Measurements from ENCODE around the gene GIPC2.
"Not testable (repeated sequence)": the region's sequence is repeated elsewhere in the genome, so short reads cannot be mapped to it uniquely, and the experiment has no call there.

The GIPC2 gene

DNA sequence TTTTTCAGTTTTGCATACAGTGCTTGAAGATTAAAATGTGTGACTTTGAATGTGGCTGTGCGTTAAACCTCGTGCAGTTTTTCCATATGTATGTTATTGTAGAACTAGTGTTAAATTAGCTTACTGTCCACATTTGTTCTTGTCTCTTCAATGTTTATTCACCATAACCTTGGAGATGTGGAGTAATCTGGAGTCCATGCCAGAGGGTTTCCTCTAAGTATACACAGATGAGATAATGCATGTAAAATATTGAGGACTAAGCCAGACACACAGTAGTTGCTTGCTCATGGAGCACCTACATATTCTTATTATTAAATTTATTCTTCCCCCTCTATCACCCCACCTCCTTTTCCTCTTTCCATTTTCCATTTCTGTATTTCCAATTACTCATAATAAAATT is 7.7 kb upstream of the GIPC2 start:
- DNase-seq, result no peak

DNA sequence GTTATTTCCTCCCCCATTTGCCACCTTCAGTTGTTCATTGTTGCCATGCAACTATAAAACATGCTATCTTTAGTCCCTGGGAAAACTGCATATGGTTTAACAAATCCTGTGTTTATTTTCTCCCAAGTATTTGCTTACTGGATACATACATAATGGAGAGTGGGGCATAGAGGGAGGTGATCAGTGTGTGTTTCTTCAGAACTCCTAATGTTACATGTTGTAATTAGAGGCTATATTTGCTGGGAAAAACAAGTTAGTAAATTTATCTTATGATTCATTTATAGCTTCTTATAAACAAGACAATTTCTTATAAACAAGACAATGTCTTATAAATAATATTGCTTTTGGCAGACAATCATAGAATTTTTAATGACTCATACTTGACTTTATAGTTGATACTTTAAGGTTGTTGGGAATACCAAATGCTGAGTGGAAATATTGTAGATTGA is 7.3 kb upstream of the GIPC2 start:
- no peak for DNase-seq

GRCh38 chr1:78040484-78041089 is 5.2 kb upstream of the GIPC2 start:
- no peak for DNase-seq

DNA sequence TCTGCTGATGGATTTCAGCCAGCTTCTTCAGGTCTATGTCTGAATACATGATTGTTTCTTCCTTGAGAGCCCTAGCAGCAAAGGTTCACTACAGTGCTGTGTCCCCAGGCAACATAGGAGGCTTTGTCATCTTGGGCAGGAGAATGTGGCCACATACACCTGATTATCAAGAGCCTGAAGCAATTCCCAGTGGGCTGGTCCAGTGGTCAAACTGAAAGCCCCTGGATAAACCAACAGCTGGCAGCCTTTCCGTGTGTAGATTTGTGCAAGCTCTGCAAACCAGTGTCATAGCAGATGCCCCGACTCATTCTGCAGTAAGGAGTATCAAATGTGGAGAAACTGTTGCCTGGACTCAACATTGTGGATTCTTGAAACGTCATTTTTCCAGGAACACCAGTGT is 2.3 kb upstream of the GIPC2 start:
- no peak for DNase-seq

- no peak for DNase-seq
Measured at GRCh38 chr1:78044796-78045562, 787 bp upstream of the GIPC2 start.

DNA sequence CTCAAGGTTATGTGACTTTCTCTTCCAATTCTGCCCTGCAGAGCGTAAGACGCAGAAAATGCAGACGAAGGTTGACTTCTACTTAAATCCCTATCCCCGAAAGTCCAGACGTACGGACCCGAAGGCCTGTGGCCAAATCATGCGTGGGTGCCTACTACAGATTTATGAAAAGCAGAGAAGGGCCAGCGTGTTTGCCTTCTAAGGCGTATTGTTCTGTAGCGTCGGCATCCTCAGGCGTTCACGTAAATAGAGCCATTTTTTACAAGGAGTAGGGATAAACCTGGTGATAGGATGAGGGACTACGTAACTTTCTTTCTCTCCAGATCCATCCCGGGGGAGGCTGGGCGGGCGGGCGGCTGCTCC is 222 bp upstream of the GIPC2 start:
- DNase-seq, result no peak

DNA sequence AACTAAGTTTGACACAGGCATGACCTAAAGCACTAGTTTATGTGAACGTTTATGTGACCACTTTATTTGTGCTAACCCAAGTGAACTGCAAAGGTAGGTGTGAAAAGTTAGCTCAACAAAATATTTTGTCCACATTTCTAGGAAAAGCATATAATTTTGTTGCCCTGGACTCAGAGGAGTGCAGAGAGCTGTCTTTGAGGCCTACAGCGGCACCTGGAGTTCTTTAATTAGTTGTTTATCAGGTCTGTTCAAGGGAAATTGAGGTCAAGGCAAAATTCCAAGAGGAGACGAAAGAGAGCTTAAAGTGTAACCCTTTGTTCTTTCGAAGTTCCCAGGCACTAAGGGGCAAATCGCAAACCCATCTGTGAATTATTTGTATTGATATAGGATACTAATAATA is 1.3 kb downstream of the GIPC2 start:
- no peak for DNase-seq

DNA sequence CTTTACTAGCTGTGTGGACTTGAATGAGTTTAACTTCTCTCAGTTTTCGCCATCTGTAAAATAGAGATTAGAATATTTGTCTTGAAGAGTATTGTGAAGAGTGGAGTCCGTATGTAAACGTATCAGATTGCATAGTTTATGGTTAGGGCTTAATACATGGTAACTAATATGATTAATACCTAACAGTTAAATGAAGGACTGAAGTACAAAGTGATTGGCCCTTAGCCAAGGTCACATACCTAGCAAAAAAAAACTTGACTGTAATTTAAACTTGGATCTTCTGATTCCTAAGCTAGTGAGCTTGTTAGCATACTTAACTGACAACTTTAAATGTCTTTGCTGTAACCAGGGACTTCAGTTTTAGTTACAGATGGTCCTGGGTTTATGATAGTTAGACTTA is 1.9 kb downstream of the GIPC2 start:
- DNase-seq, result no peak

GRCh38 chr1:78048446-78048845 is 2.7 kb downstream of the GIPC2 start:
- DNase-seq, result no peak

- no peak for DNase-seq
Measured at GRCh38 chr1:78049396-78049795, 3.6 kb downstream of the GIPC2 start.

- DNase-seq, result no peak
Measured at GRCh38 chr1:78051005-78051404, 5.2 kb downstream of the GIPC2 start.

DNA sequence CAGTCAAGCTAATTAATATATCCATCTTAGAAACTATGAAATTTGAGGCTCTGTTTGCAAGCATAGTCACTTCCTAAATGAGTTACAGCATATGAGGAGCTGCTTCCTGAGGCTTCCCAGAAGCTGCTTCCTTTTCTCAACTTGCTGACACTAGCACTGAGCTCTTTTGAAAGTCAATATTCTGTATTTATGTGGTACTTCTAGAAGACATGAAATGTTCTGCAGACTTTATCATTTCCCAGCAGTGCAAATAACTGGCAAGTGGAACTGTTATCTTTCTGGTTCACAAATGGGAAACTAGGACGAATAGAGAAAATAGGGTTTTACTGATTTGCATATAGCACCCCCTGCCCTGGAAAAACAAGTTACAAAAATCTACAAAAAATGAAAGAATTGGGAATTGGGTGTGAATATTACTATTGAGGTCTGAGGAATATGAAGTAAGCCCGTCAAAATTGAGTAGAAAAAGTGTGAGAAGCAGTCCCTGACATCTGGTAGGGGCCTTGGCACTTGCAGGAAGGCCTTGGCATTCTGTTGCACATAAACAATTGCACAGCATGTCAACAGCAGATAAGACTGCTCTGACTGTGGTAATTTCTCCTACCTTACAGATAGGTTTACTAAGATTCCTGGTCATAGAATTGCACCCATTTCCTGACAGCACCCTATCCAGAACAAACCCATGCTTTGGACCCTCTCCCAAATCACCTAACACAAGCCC is 7.1 kb downstream of the GIPC2 start:
- DNase-seq, result no peak

DNA sequence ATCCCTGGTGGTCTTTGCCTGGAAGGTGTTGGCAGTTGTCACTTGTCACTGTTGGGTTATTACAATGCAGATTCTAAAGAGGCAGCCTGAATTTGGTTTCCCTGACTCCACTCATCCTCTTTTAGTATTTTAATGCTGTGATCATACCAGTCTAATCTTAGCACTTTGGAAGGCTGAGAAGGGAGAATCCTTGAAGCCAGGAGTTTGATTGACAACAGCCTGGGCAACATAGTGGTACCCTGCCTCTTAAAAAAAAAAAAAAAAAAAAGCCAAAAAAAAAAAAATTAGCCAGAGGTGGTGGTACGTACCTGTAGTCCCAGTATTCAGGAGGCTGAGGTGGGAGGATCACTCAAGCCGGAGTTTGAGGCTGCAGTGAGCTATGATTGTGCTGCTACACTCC is 7.7 kb downstream of the GIPC2 start:
- DNase-seq, result no peak

DNA sequence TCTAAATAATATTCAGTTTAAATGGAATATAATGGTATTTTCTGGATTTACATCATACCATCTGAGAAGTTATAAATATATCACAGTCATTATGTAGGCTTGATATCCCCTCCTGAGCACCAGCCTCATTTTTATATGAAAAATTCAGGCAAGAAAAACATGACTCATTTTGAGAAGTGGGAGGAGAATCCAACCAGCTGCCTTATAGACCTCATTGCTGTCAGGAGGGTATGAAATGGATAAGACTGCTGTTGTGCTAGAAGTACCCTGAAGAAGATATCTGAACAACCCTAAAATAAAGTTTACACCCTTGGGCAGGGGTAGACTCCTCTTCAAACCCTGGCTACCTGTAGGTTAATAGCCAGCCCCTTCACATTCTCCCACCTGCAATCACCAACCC is 8.8 kb downstream of the GIPC2 start:
- no peak for DNase-seq

- no peak for DNase-seq
Measured at GRCh38 chr1:78054972-78055371, 9.2 kb downstream of the GIPC2 start.

- DNase-seq, result no peak
Measured at GRCh38 chr1:78055565-78056132, 9.9 kb downstream of the GIPC2 start.

GRCh38 chr1:78058670-78059069 is 12.9 kb downstream of the GIPC2 start:
- no peak for DNase-seq

- DNase-seq, result no peak
Measured at GRCh38 chr1:78060857-78061563, 15.2 kb downstream of the GIPC2 start.

- no peak for DNase-seq
Measured at GRCh38 chr1:78061825-78062523, 16.2 kb downstream of the GIPC2 start.

GRCh38 chr1:78064886-78065285 is 19.1 kb downstream of the GIPC2 start:
- DNase-seq, result not testable (repeated sequence)

DNA sequence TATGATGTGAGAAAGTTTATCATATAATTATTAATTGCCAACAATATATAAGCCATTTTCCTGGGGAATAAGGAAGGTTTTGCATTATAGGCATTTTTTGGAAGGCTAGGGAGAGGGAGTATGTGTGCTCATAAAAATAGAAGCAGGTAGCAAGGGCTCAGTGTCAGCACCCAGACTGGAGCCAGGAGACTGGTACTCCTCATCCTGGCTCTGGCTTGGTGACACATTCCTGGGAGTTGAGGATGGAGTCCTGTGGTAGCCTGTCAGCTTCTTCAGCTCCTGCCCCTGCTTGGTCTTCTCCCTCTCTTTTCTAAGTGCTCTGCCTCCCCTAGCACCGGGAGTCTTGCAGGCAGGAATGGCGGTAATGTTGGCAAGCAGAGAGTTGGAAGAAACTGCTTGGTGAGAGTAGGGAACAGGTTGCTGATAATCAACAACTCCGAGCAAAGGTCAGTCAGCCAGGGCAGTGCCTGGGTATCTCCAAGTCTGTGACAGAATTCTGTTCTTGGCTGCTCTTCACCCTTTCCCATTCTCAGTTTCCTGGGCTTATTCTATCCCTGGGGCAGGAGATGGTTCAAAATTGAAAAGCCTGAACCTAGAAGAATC is 23.0 kb downstream of the GIPC2 start:
- DNase-seq, result no peak

DNA sequence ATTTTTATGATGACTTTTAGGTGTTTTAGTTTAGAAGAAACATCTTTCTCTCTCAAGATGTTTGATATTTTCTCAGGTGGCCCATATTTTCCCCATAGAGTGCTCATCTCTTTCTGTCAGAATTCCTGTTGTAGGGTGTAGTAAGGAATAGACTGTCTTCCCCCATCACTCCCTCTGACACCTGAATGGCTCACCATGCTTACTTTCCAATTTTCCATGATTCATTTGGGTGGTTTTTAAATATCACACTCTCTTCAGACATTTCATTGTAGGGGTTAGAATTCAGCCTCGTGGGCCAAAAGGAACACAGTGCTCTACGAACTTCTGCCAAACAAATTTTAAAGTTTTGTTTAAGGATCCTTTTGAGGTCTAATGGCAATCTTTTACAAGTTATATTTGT is 24.0 kb downstream of the GIPC2 start:
- DNase-seq, result no peak

Data from SW 1271 (cell line).